Epidermal melanocyte (primary cell): ENCODE measurements around the gene ARHGAP27.
"Not testable (repeated sequence)": the region's sequence is repeated elsewhere in the genome, so short reads cannot be mapped to it uniquely, and the experiment has no call there.

Experiments
- DNase-seq: peaks from one replicate; pipeline ENCODE4 v3.0.0; 2011; ENCODE audit warnings: low spot score; ENCODE audit not compliant: insufficient read length

ARHGAP27 gene

GRCh38 chr17:45366691-45367090 is 66.0 kb downstream of the ARHGAP27 start:
- no peak for DNase-seq

- DNase-seq = no peak
These were observed 66.6 kb downstream of the ARHGAP27 start for GRCh38 chr17:45366049-45366448.

GRCh38 chr17:45364531-45365390 is 67.9 kb downstream of the ARHGAP27 start:
- DNase-seq = no peak

- DNase-seq = no peak
These were observed 69.2 kb downstream of the ARHGAP27 start for GRCh38 chr17:45363498-45363897.

- no peak for DNase-seq
These were observed 70.7 kb downstream of the ARHGAP27 start for GRCh38 chr17:45361976-45362375.

- DNase-seq = no peak
These were observed 71.2 kb downstream of the ARHGAP27 start for GRCh38 chr17:45361451-45361850.

GRCh38 chr17:45357364-45357997 is 75.2 kb downstream of the ARHGAP27 start:
- no peak for DNase-seq

GRCh38 chr17:45355087-45355486 is 77.6 kb downstream of the ARHGAP27 start:
- no peak for DNase-seq

- DNase-seq = no peak
These were observed 79.6 kb downstream of the ARHGAP27 start for GRCh38 chr17:45353043-45353442.

GRCh38 chr17:45351831-45352230 is 80.8 kb downstream of the ARHGAP27 start:
- DNase-seq = no peak

- DNase-seq = no peak
These were observed 85.2 kb downstream of the ARHGAP27 start for GRCh38 chr17:45347444-45347843.

- DNase-seq = no peak
These were observed 86.3 kb downstream of the ARHGAP27 start for GRCh38 chr17:45346216-45347015.

GRCh38 chr17:45345554-45346215 is 87.0 kb downstream of the ARHGAP27 start:
- DNase-seq = no peak

GRCh38 chr17:45345246-45345553 is 87.5 kb downstream of the ARHGAP27 start:
- no peak for DNase-seq

GRCh38 chr17:45343967-45344664 is 88.6 kb downstream of the ARHGAP27 start:
- not testable (repeated sequence) for DNase-seq
